GM19025 (cell line): ENCODE results near the gene IL26.

ENCODE experiments used
- ATAC-seq: cut with Tn5 transposase; IDR thresholded peaks from one replicate; pipeline ENCODE4 v1.9.1; 2021; ENCODE audit warnings: mild to moderate bottlenecking, low read depth, moderate library complexity; ENCODE audit not compliant: unreplicated experiment

IL26 gene, protein sequence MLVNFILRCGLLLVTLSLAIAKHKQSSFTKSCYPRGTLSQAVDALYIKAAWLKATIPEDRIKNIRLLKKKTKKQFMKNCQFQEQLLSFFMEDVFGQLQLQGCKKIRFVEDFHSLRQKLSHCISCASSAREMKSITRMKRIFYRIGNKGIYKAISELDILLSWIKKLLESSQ

DNA sequence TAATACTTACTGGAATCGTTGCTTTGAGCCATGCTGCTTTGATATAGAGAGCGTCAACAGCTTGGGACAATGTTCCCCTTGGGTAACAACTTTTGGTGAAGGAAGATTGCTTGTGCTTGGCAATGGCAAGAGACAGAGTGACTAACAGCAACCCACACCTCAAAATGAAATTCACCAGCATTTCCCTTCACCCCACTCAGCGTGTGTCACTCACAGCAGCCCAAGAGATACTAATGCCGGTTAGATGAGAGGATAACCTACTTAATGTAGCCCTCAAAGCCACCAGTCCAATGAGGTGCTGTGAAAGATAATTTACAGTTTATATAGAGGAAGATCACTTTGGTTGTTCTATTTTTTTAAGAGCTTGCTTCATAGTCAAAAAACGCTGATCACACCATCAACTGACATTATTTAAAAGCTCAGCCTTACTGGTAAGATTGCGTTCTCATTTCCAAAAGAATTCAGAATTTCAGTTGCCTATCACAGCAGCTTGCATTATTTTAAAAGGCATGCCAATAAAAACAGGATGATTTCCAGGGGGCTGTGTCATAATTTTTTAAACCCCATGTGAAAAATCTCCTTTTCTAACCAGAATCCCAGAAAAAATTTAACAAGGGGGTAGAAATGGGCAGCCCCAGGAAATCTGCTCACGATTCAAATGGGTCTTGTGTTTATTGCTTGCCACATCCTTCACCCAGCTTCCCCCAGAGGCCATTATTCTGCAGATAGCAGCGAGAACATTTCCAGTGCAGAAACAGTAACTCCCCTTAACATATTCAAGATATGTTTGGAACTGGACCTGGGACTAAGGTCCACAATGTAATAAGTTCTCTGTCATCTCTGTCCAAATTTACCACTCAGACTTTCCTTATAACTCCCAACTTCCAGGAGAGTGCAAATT lies at the start of gene IL26:
IL26 (minus strand) TSS at position 235 of the 901 bp plus-strand sequence; CDS start at position 181, 54 bp downstream.
- ATAC-seq, result no peak

DNA sequence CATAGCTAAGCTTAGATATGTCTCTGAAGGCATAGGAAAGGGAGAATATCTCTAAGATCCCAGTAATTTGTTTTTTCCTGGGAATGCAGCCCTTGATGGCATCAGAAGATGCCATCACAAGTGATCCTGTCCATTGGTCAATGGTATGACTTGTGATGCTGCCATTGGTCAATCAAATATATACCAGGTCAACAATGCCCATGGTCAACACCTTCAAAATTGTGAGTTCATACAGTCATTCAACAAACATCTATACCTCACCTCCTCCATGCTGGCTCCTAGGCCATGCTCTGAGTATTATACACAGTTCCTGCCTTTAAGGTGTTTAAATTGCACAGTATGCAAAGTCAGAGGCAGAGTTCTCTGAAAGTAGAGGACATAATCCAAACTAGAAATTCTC lies 47.1 kb upstream of the IL26 start:
- no peak for ATAC-seq

DNA sequence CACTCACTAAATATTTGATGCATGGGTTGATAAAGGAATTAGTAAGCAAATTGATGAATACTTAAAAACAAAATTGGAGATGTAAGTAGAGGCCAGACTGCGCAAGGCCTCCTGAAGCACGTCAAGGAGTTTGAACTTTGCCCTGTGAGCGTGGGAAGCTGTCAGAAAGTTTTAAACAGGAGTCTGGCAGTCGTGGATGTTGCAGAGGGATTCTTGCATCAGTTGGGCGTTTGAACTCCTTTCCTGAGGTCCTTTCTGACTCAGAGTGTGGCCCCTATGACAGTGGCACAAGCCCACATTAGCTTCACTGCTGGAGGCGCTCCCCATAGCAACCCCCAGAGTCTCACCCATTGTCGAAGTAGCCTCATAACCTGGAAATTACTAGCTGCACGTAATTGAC lies 45.7 kb upstream of the IL26 start:
- ATAC-seq, result no peak

DNA sequence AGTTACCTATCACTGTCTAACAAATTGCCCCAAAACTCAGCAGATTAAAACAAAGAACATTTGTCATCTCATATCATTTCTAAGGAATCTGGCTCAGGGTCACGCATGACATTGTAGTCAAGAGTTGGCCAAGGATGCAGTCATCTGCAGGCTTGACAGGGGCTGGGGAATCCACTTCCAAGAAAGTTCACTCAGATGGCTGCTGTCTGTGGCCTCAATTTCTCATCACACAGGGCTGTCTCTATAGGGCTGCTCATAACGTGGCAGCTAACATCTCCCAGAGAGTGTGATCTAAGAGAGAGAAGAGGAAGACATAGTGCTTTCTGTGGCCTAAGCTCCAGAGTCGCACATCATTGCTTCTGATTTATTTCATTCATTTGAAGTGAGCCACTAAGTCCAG lies 44.7 kb upstream of the IL26 start:
- no peak for ATAC-seq

DNA sequence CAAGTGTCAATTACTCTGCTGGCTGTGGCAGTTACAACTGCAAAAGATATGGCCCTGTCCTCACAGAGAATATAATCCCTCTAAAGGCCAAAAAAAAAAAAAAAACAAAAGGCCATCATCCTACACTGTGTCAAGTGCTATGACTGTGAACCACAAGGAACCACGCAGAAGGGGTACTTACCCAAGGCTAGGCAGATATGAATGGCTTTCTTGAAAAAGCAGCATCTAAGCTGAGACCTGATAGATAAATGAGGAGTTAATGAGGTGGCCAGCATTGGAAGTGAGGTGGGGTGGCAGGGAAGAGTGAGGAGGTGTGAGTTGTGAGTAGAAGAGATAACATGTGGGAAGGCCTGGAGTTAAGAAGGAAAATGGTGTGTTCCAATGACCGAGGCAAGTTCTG lies 44.2 kb upstream of the IL26 start:
- ATAC-seq, result no peak

DNA sequence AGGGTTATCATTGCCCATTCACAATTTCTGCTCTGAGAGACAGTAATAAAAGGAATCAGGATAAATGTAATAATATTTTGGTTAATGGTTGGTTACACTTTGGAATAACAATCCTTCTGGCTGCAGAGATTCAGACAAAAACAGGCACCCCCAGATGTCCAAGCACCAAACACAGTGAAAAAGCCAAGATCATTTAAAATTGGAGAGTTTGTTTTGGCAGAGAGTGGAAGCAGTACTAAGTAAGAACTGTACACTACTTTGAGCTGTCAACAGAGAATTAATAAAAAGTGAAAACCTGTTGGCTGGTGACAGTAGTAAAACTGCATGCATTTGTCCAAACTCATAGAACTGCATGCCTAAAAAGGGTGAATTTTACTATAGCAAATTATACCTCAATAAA lies 43.4 kb upstream of the IL26 start:
- no peak for ATAC-seq

DNA sequence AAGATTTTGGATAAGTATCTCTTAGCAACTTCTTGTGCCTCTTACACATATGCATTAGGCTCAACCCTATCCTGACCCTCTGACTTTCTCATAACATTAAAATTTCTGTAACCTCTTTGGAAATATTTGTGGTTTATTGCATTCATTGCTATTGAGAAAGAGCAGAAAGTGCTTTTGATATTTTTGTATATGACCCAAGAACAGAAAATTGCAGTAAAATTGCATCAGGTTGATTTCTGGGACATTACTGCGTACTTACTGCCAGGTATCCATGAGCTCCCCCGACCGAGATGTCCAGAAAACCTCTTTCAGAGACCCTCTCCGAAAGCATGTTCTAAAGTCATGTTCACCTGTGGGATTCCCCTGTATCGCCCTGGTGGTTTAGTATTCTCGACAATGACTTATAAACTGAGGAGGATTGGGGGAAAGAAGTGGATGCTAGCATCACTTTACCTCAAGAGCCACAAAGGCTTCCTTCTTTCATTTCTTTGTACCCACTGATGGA lies 42.3 kb upstream of the IL26 start:
- no peak for ATAC-seq

DNA sequence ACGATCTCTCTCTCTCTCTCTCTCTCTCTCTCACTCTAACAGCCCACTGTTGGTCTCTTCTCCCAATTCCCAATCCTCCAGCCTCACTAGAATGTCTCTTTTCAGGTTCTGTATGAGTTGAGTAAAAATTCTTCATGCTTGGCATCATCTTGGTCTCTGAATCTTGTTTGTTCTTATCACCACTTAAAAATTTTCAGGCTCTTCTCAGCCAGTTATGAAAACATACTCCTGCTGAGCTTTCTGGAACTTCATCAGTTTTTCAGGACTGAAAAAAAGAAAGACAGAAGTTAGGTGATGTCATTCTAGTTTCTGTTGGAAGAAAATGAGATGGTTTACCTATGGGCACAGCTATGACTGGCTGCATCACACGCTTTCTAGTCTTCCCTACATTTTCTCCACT lies 39.2 kb upstream of the IL26 start:
- no peak for ATAC-seq

DNA sequence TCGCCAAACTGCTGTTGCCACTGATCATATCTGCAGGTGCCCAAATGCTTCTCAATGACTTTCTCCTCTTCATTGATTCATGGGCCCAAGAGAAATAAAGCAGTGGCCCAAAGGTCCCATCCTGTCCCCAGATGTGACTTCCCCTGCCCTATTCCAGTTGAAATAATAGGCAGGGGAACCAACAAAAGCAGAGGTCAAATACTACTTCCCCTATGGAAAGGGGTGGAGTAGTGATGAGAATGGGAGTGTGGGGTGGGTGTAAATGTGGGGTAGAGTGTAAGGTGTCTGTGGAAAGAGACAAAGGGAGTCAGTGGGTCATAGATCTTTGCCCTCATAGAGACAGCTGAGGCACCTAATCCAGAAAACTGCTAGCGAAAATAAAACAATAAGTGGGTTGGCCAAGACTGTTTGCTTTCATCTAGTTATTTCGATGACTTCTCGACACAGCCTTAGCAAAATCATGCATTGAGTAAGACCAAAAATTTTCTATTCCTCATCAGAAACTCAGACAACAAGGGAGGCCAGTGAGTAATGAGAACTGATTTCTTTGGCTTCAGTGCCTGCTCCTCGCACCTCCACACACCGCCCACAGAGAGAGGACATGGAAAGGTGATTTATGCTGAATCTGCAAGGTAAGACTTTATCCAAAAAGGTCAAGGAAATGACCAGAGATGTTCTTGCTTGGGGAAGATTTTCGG lies 38.7 kb upstream of the IL26 start:
- no peak for ATAC-seq

DNA sequence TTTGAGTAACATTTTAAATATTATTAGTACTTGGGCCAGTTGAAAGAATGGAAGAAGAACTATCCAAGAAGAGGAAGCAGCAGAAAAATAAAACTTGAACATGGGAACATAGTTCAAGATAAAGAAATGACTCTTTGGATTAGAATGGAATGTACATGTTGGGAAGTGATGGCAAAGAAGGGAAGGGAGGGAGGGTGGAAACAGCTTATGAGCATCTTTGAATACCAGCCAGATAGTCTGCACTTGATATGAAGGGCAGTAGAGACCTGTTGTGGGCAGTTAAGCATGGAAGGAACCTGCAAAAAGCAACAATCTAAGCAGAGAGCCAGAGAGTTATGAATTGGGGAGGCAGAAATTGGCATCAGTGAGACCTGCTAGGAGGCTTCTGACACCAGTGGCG lies 37.8 kb upstream of the IL26 start:
- ATAC-seq, result no peak

DNA sequence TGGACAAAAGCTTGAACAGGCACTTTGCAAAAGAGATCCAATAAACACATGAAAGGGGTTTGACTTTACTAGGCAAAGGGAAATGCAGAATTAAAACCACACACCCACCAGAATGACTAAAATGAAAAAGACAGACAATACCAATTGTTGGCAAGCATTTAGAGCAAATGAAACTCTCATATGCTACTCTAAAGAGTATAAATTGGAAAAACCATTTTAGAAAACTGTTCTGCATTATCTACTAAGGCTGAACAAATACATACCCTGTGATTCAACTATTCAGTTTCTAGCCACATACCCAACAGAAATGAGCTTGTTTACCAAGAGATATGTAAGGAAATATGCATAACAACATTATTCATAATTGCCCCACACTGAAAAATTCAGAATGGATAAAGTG lies 36.3 kb upstream of the IL26 start:
- no peak for ATAC-seq

DNA sequence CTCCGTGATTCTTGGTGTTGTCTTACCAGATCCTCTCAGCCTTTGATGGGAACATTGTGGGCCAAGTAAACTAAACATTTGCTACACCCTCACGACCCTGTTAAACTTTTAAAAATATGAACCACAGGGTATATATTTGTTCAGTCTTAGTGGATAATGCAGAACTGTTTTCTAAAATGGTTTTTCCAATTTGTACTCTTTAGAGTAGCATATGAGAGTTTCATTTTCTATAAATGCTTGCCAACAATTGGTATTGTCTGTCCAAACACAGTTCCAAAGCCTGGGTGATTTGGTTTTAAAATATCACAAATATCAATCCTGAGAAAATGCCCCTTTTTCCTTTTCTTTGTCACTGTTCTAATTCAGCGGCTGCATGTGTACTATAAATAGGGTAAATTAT lies 34.5 kb upstream of the IL26 start:
- no peak for ATAC-seq

DNA sequence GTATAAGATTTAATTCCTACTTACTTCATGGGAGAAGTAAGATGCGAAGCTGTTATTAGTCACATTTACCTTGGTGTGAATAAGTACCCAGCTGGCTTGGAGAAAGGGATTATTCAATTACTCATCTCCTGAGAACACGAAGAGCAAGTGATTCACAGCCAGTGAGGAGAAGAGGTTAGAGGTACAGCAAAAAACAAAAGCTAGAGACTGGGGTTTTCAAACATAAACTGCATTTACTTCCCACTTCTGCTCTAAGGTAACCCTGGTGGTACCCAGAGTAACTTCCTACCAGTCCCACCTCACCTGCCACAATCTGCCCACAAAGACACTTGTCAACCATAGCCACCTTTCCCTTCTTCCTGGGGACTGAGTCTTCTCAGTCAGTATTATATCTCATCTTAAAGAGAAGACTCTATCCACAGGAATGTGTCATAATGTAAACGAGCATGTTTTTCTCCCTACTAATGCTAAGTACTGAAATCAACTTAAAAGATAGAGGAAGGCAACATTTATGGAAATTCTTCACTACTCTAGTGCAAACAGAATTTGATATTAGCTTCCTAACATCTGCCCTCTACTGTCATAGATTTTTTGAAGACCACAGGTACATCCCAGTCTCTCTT lies 33.8 kb upstream of the IL26 start:
- no peak for ATAC-seq

DNA sequence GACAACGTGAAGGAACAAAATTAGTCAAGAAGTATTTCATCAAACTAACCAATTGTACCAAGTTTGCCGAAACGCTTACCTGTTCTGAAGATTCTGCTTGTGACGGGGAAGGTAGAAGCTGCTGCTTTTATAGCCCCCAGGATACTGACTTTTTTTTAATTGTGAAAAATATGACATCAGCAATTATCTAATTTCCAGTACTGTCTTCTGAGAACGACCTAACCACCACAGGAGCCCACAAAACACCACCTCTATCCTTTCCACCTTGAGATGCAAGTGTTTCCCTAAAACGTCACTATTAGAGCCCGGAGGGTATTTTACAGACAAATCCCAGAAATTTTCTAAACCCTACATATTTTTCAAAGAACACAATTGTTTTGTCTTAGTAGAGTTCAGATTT lies 27.9 kb upstream of the IL26 start, which contains the start of gene IL22:
IL22 (minus strand) TSS at position 101 of the 400 bp plus-strand sequence. CDS start 156 bp downstream, outside the sequence.
- ATAC-seq, result no peak

DNA sequence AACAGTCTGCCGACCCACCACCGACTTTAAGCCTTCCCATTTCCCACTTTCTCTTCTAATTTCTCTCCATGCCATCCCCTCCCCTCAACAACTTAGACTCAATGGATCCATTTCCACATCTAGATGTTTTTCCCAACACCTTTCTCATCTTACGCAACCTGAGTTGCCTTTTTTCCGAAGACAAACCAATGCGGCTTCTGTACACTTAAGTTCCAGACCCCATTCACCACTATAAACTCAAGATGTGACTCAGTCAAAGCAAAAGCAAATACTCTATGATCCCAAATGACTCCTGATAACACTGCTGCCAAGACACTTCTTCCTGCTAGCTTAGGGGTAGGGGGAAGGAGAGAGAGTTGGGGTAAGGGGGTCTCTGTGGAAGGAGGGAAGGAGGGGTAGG lies 26.5 kb upstream of the IL26 start:
- ATAC-seq, result no peak

DNA sequence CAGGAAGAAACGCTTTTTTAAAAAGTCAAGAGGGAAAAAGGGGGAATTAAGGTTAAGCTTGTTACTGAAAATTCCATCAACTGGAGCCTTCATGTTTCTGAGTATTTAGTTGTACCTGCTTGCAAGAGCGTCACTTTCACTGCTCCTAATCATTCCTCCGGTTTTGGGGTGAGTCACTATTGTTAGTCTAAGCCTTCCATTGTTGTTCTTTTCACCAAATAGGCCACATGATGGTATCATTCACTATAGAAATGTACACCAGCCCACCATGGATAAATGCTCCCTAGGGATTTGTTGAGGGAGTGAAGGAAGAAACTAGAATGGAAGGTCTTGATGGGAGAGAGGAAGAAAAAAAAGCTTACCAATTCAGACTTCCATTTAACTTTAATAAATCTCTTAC lies 24.8 kb upstream of the IL26 start:
- ATAC-seq, result no peak

DNA sequence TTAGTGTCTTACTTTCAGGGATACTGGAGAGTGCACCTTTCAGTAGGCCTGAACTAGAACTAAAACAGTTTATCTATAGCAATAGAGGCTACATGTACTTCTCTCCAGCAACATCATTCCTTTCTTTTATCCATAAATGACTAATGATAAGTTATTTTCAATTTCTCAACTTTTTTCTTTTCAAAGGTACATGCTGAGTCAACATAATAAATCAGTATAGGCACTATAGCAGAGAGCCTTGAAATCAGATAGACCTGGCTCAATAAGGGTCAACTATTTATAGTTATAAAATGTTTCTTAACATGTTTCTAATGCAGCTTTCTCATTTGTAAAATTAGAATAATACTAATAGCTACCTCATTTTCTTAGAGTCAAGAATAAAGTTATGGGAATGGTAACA lies 22.2 kb upstream of the IL26 start:
- no peak for ATAC-seq

DNA sequence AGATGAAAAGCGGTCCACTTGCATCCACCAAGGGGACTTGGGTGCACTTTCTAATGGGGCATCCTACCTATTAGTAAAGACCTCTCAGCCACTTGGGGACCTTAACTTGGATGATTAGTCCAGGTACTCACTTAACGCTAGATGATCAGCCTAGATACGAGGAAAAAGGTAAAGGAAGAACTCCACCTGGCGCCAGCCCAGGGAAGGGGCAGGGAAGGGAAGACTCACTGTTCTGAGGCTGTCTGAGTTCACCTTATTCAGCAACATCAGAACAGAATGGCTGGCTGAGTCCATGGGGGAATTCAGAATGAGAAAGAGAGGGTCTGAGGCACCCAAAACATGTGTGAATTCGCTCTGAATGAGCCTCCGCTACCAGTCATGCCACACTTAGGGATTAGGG lies 20.7 kb upstream of the IL26 start:
- no peak for ATAC-seq

DNA sequence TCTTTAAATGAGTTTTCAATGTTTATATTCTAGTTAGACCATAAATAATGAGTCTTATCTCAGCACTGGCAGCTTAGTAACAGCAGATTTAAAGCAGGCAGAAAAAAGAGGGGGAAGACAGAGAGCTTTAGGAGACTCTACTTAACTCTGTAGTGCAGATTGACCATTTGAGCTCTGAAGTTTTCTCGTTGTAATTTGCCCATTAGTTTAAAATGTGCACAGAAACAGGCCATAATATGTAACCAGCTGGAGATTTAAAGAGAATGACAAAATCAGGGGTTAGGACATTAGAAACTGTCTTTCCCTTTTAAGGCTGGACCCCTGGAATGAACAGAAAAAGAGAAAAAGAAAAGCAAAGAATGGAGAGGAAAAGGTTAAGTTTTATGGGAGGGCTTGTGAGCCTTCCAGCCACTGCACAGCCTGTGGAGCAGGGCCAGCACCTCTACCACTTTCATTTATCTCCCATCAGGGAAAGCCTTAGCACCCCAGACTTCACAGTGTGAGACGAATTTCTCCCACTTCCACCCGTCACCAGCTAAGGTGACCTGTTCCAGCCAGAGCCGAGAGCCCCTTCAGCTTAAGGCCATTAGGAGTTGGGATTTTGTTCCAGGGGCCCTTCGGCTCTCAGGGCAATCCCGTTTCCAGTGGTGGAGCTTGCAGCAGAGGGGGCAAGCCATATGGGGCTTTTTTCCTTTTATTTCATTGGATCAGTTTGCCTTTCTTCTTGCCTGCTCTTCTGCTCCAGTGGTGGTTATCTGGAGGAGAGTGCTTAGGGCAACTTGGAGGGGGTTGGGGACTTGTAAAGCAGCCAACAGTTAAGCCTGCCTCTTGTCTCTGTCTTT lies 19.8 kb upstream of the IL26 start:
- no peak for ATAC-seq

DNA sequence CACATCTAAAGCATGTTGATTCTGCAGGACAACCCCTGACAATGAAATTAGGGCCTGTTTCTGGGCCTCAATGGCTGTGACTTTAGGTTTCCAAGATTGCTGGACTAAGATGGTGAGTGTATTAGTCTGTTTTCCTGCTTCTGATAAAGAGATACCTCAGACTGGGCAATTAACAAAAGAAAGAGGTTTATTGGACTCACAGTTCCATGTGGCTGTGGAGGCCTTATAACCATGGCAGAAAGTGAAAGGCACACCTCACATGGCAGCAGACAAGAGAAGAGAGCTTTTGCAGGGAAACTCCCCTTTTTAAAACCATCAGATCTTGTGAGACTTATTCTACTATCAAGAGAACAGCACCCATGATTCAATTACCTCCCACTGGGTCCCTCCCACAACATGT lies 17.2 kb upstream of the IL26 start:
- ATAC-seq, result no peak
